ENCODE data around the gene KCNRG. TPM values are rescaled to one million over a fixed set of nuclear protein-coding genes. Genes with fewer than 3 reads are reported as not detected.

KCNRG gene
- total RNA-seq, 4 donors from 2014 or later: 1.1 to 3.1 (median 1.9) TPM

GRCh38 chr13:49985129-49985528, 30.1 kb upstream of the KCNRG start:
- TF ChIP-seq CTCF (IDR thresholded peaks at IDR 0.05; ENCODE audit: low read depth): no peak

GRCh38 chr13:49986471-49986870, 28.8 kb upstream of the KCNRG start:
- TF ChIP-seq CTCF (IDR thresholded peaks at IDR 0.05; ENCODE audit: low read depth): no peak

- TF ChIP-seq CTCF (IDR thresholded peaks at IDR 0.05; ENCODE audit: low read depth): no peak
These were observed 22.1 kb upstream of the KCNRG start for GRCh38 chr13:49993111-49993510.

GRCh38 chr13:49993666-49994065, 21.6 kb upstream of the KCNRG start:
- no peak for TF ChIP-seq CTCF (IDR thresholded peaks at IDR 0.05; ENCODE audit: low read depth)

GRCh38 chr13:49995625-49996101, 19.6 kb upstream of the KCNRG start:
- TF ChIP-seq CTCF (IDR thresholded peaks at IDR 0.05; ENCODE audit: low read depth): no peak

GRCh38 chr13:49996161-49996915, 18.9 kb upstream of the KCNRG start:
- no peak for TF ChIP-seq CTCF (IDR thresholded peaks at IDR 0.05; ENCODE audit: low read depth)

GRCh38 chr13:49996951-49997895, 18.0 kb upstream of the KCNRG start, which contains the start of gene TRIM13:
Gene TRIM13 (plus strand): TSS chr13:49997042. CDS start chr13:50011941, 14,899 bp downstream.
- no peak for TF ChIP-seq CTCF (IDR thresholded peaks at IDR 0.05; ENCODE audit: low read depth)

Data from subcutaneous adipose tissue (tissue), 4 donors.